PC-9 (cell line): ENCODE measurements around the gene AHCYL2. TPM values are rescaled to one million over a fixed set of nuclear protein-coding genes. Genes with fewer than 3 reads are reported as not detected.

Experiments used
- BruUV-seq: library from RNA; stranded (reverse); fragments of 400-500 nt; replicated peaks from 2 replicates; lab custom pipeline; 2021; lab: Mats Ljungman, UMichigan
- CTCF ChIA-PET: fragments of 300-600 bp; sonication (Branson Sonifier 250); formaldehyde crosslinking; loops from one replicate; lab custom pipeline; 2022; ENCODE audit warnings: antibody characterized with exemption; lab: Charles Lee
- POLR2A ChIA-PET: fragments of 300-600 bp; sonication (Branson Sonifier 250); formaldehyde crosslinking; loops from one replicate; lab custom pipeline; 2022; ENCODE audit warnings: antibody characterized with exemption; ENCODE audit not compliant: unreplicated experiment; lab: Charles Lee
- DNase-seq, 2 experiments: peaks; one replicate each; pipeline versions ENCODE4 v3.0.0 to v3.0.0-alpha.2; 2015 to 2022; ENCODE audit warnings: mixed read lengths in 1 of 2
- H2AFZ ChIP-seq: fragments of 200-600 bp; sonication (generic); 2 replicates; pipeline ENCODE4 v1.8.1; 2017; ENCODE audit warnings: antibody characterized with exemption
- H3F3A ChIP-seq: fragments of 200-600 bp; sonication (generic); 2 replicates; pipeline ENCODE4 v1.8.1; 2017; ENCODE audit warnings: antibody characterized with exemption, mild to moderate bottlenecking, low read depth; ENCODE audit not compliant: insufficient read depth
- H3K27ac ChIP-seq: fragments of 200-600 bp; sonication (generic); 2 replicates; pipeline ENCODE4 v1.6.1; 2016; ENCODE audit warnings: mixed run types
- H3K27me3 ChIP-seq: fragments of 200-600 bp; sonication (generic); 2 replicates; pipeline ENCODE4 v1.6.1; 2016; ENCODE audit warnings: low read depth, mixed run types; ENCODE audit not compliant: insufficient read depth
- H3K36me3 ChIP-seq: fragments of 200-600 bp; sonication (generic); 2 replicates; pipeline ENCODE4 v1.6.1; 2016; ENCODE audit warnings: low read depth, mixed run types
- H3K4me1 ChIP-seq: fragments of 200-600 bp; sonication (generic); replicated peaks from 2 replicates; pipeline ENCODE4 v1.6.1; 2016; ENCODE audit warnings: mixed run types; ENCODE audit not compliant: insufficient read depth
- H3K4me2 ChIP-seq: fragments of 200-600 bp; sonication (generic); 2 replicates; pipeline ENCODE4 v1.6.1; 2017; ENCODE audit warnings: mixed run types
- H3K4me3 ChIP-seq: fragments of 200-600 bp; sonication (generic); 2 replicates; pipeline ENCODE4 v1.6.1; 2016; ENCODE audit warnings: mixed run types
- H3K79me2 ChIP-seq: fragments of 200-600 bp; sonication (generic); 2 replicates; pipeline ENCODE4 v1.6.1; 2017; ENCODE audit warnings: low read depth, mixed run types
- H3K9me2 ChIP-seq: fragments of 200-600 bp; sonication (generic); 2 replicates; pipeline ENCODE4 v1.8.1; 2017; ENCODE audit warnings: mild to moderate bottlenecking; ENCODE audit not compliant: insufficient read depth
- H3K9me3 ChIP-seq: fragments of 200-600 bp; sonication (generic); 2 replicates; pipeline ENCODE4 v1.8.1; 2016; ENCODE audit warnings: low read depth; ENCODE audit not compliant: insufficient read depth
- H4K20me1 ChIP-seq: fragments of 200-600 bp; sonication (generic); 2 replicates; pipeline ENCODE4 v1.8.1; 2017; ENCODE audit not compliant: insufficient read depth
- EZH2 ChIP-seq: fragments of 200-600 bp; sonication (generic); IDR thresholded peaks from 2 replicates; pipeline ENCODE4 v1.8.0; 2017; ENCODE audit warnings: antibody characterized with exemption, low read depth
- intact Hi-C: fragments of 100-400 bp; cut with micrococcal nuclease; formaldehyde crosslinking; loops from one replicate; pipeline ENCODE4 v1.10.0; 2022; ENCODE audit not compliant: unreplicated experiment
- total RNA-seq: library from RNA; stranded (reverse); gene quantifications from 2 replicates; pipeline ENCODE4 v1.2.3, GENCODE V29; 2021
- TF ChIP-seq, protein P1 (sequence below): fragments of 200-600 bp; sonication (generic); conservative IDR thresholded peaks from 2 replicates; pipeline ENCODE4 v1.6.1; 2017; ENCODE audit warnings: mixed run types, antibody characterized with exemption, mild to moderate bottlenecking, moderate library complexity

The AHCYL2 gene
- total RNA-seq, 1 experiment from 2014 or later = 15.7 TPM

DNA sequence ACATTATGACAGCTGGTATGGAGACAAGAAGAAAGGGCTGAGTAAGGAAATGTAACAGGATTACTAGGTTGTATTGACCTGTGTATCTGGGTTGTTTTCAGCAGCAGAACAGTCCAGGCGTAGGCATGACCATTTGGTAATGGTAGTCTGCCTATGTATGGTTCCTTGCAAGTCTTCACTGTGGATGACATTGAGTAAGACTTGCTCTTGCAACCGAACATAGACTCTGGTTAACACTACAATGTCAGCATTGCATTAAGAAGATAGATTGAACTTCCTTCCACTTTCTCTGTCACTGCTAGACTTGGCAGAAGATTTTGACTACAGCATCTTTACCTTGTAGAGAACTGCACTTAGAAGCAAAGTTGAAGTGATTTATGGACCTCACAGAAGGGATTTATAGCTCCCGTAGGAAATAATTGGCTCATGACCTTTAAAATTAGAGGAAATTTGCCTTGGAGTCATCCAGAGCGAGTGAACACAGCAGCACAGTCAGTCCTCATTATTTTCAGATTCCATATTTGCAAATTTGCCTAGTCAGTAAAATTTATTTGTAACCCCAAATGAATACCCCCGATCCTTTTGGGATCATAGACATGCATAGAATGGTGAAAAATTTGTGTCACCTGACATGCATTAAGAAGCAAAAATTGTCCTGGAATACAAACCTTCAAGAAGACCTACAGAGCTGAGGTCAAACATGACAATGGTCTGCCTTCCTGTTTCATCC, 129.8 kb downstream of the AHCYL2 start:
- BruUV-seq = no TSS peak
- no peaks in the 10 kb centered on the region for H4K20me1 ChIP-seq
- POLR2A ChIA-PET = no interaction called here

DNA sequence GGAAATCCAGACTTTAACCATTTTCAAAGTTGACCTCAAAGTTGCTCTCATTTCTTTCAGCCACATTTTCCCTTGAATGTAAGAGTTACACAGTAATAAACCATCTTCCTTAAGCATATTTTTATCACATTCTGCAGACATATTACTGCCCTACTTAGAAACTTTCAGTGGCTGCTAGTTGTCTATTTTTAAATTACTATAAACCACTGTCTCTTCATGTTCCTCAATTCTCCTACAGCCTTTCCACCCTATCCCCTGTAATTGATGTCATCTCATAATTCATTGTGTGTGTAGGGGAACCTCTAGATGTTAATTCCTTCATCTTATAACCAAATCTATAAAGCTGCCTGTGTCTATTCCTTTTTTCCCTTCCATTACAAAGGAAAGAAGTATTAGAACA, 131.3 kb downstream of the AHCYL2 start:
- DNase-seq = no peak
- BruUV-seq = no TSS peak
- no peaks in the 10 kb centered on the region for H3K36me3 ChIP-seq
- TF ChIP-seq EZH2 = no peak
- TF ChIP-seq, protein P1, sequence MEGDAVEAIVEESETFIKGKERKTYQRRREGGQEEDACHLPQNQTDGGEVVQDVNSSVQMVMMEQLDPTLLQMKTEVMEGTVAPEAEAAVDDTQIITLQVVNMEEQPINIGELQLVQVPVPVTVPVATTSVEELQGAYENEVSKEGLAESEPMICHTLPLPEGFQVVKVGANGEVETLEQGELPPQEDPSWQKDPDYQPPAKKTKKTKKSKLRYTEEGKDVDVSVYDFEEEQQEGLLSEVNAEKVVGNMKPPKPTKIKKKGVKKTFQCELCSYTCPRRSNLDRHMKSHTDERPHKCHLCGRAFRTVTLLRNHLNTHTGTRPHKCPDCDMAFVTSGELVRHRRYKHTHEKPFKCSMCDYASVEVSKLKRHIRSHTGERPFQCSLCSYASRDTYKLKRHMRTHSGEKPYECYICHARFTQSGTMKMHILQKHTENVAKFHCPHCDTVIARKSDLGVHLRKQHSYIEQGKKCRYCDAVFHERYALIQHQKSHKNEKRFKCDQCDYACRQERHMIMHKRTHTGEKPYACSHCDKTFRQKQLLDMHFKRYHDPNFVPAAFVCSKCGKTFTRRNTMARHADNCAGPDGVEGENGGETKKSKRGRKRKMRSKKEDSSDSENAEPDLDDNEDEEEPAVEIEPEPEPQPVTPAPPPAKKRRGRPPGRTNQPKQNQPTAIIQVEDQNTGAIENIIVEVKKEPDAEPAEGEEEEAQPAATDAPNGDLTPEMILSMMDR = no peak
- peaks cover 5% of the 10 kb centered on the region; the same call in 1 of the 2 replicates for H3F3A ChIP-seq
- CTCF ChIA-PET = no interaction called here
- H3K4me1 ChIP-seq = no peaks in the 10 kb centered on the region
- intact Hi-C loops = no loop called here
- no peaks in the 10 kb centered on the region for H4K20me1 ChIP-seq
- H3K27me3 ChIP-seq = no peaks in the 10 kb centered on the region
- H3K9me2 ChIP-seq = no peaks in the 10 kb centered on the region
- H3K4me3 ChIP-seq = no peak overlapping the region
- POLR2A ChIA-PET = no interaction called here
- H3K79me2 ChIP-seq = no peaks in the 10 kb centered on the region
- H3K4me2 ChIP-seq = no peak overlapping the region
- H3K27ac ChIP-seq = no peak overlapping the region
- H3K9me3 ChIP-seq = no peaks in the 10 kb centered on the region
- H2AFZ ChIP-seq = no peak overlapping the region

More for the DNA sequence above, 129.8 kb downstream of the AHCYL2 start:
- Histone ChIP-seq H3K36me3 (no peaks in the 10 kb centered on the region), H3K27ac (no peak overlapping the region), H3K9me2 (no peaks in the 10 kb centered on the region), H3K79me2 (no peaks in the 10 kb centered on the region), H3K4me2 (no peak overlapping the region), H3K9me3 (no peaks in the 10 kb centered on the region), H2AFZ (no peak overlapping the region), H3K27me3 (no peaks in the 10 kb centered on the region), H3F3A (peaks cover 5% of the 10 kb centered on the region; the same call in 1 of the 2 replicates), H3K4me3 (no peak overlapping the region), H3K4me1 (no peaks in the 10 kb centered on the region)
- CTCF ChIA-PET = no interaction called here
- TF ChIP-seq, protein P1 = no peak
- no peak for TF ChIP-seq EZH2
- no peak for DNase-seq
- intact Hi-C loops = no loop called here

GRCh38 chr7:129359176-129359575, 134.3 kb downstream of the AHCYL2 start:
- CTCF ChIA-PET = interaction anchor here (0.6 to 1.5 kb wide), 2 partner anchors 10 to 16 kb away, joined by 3 to 4 read pairs; no protein-coding TSS in a partner anchor
- Histone ChIP-seq H3K36me3 (no peaks in the 10 kb centered on the region), H4K20me1 (no peaks in the 10 kb centered on the region), H3K9me3 (no peaks in the 10 kb centered on the region), H3K4me2 (no peak overlapping the region), H3K27ac (no peak overlapping the region), H2AFZ (no peak overlapping the region), H3K9me2 (no peaks in the 10 kb centered on the region), H3K4me1 (no peaks in the 10 kb centered on the region), H3K27me3 (no peaks in the 10 kb centered on the region), H3F3A (no peaks in the 10 kb centered on the region), H3K4me3 (no peak overlapping the region), H3K79me2 (no peaks in the 10 kb centered on the region)
- no peak for DNase-seq
- no TSS peak for BruUV-seq
- intact Hi-C loops = no loop called here
- TF ChIP-seq, protein P1 = no peak
- no peak for TF ChIP-seq EZH2
- POLR2A ChIA-PET = no interaction called here
